ENCODE data around the gene EEA1. TPM values are rescaled to one million over a fixed set of nuclear protein-coding genes. Genes with fewer than 3 reads are reported as not detected.

The EEA1 gene
- total and polyA plus RNA-seq, 2 of the 4 experiments (the other 2 are of a cell fraction), result 4.6 to 12.5 TPM

DNA sequence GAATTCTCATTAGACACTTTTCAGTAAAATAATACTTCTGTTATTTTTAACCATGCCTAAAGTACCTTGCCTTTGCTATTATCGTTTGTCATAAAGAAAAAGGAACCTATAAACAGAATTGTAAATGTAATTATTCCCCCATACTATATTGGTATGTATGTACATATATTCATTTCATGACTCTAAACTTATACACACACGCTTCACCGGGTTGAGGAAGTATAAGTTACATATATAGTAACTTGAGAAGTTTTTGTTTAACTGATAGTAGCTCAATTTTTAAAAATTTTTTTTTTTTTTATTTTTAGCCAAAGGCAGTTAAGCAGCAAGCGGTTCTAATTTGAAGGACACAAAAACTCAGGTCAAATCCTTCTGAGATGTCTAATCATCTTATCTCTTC is 118.7 kb downstream of the EEA1 start:
- Histone ChIP-seq H4K20me1 (ENCODE audit: insufficient read depth, low read length) (no peaks in the 10 kb centered on the region), H3K79me1 (ENCODE audit: low read depth in 1 of 2, low read length in 2 of 2) (peaks cover 0 to 2% of the 10 kb centered on the region in 2 experiments; a peak in 2 of 4 replicates), H4K91ac (ENCODE audit: insufficient read depth, low read depth, low read length) (no peak overlapping the region), H3K9me3 (ENCODE audit: control insufficient read depth, insufficient read depth, low read length) (no peaks in the 10 kb centered on the region), H4K8ac (ENCODE audit: low read depth in 2 of 2, low read length in 2 of 2) (no peak overlapping the region), H3K56ac (ENCODE audit: extremely low read depth, insufficient read depth, low read length) (no peak overlapping the region), H3K27me3 (ENCODE audit: control insufficient read depth, insufficient read depth, low read length) (no peaks in the 10 kb centered on the region), H3K9ac (ENCODE audit: low read depth, low read length) (no peak overlapping the region), H3K4me3 (ENCODE audit: insufficient read depth, low read depth, low read length) (no peak overlapping the region), H2BK120ac (ENCODE audit: low read depth, low read length) (no peak overlapping the region), H2BK20ac (ENCODE audit: low read depth, low read length) (no peak overlapping the region), H3K23ac (ENCODE audit: low read depth, low read length) (no peak overlapping the region), H3K14ac (replicated peaks; ENCODE audit: low read depth, low read length) (no peak overlapping the region), H3K27ac (ENCODE audit: insufficient read depth, low read length) (no peak overlapping the region), H3K4me2 (ENCODE audit: low read depth, low read length) (no peak overlapping the region), H4K5ac (ENCODE audit: low read depth, low read length) (no peak overlapping the region), H3K4ac (ENCODE audit: low read depth, low read length) (no peak overlapping the region), H3K4me1 (ENCODE audit: control insufficient read depth, insufficient read depth, low read length) (no peaks in the 10 kb centered on the region), H3K36me3 (ENCODE audit: control insufficient read depth, insufficient read depth, low read length) (peaks cover 11% of the 10 kb centered on the region), H2AK9ac (replicated peaks; ENCODE audit: low read depth, low read length, poor library complexity) (no peak overlapping the region), H2BK15ac (ENCODE audit: low read depth, low read length) (no peak overlapping the region), H3K18ac (ENCODE audit: low read depth, low read length) (no peak overlapping the region), H2AK5ac (ENCODE audit: low read depth, low read length) (no peak overlapping the region), H3K9me1 (ENCODE audit: insufficient read depth, low read length) (no peaks in the 10 kb centered on the region; the same call in 1 of the 2 replicates), H2BK5ac (ENCODE audit: low read depth, low read length, poor library complexity, severe bottlenecking) (no peak overlapping the region), H2AFZ (replicated peaks; ENCODE audit: low read length, poor library complexity) (no peak overlapping the region)
- dilution Hi-C loops (cut with HindIII; ENCODE audit: low sequenced_read_pairs, unreplicated experiment), result no loop called here
- ChIA-PET CTCF (no interaction called here), POLR2A (ENCODE audit: unreplicated experiment) (interaction anchor here (0.6 kb wide), 1 partner anchor 24 kb away, joined by 4 read pairs; no protein-coding TSS in a partner anchor)
- DNase-seq (no peak), ATAC-seq (ENCODE audit: low read depth) (no peak)
- no peak for TF ChIP-seq RFX5 (IDR thresholded peaks at IDR 0.05; ENCODE audit: low read depth, low read length)
- TF ChIP-seq NFE2L2 (IDR thresholded peaks at IDR 0.05; ENCODE audit: low read depth, low read length), result no peak
- TF ChIP-seq CEBPB (IDR thresholded peaks at IDR 0.05; ENCODE audit: low read depth, low read length), result no peak
- no peak for TF ChIP-seq POLR2A (IDR thresholded peaks at IDR 0.05; ENCODE audit: low read depth, low read length)
- TF ChIP-seq MXI1 (IDR thresholded peaks at IDR 0.05; ENCODE audit: borderline replicate concordance, low read depth, low read length), result no peak
- TF ChIP-seq MAZ (IDR thresholded peaks at IDR 0.05; ENCODE audit: borderline replicate concordance, low read depth, low read length), result no peak
- TF ChIP-seq FOS (IDR thresholded peaks at IDR 0.05; ENCODE audit: low read depth, low read length), result no peak
- WGBS, 2 experiments (ENCODE audit: extremely low coverage in 2 of 2, insufficient read length in 1 of 2), result no CpG with 5 or more reads among the region's 4 CpGs
- BruUV-seq (replicated peaks), result no TSS peak
- intact Hi-C loops (cut with micrococcal nuclease), result no loop called here
- in situ Hi-C loops (cut with MboI; ENCODE audit: low sequenced_read_pairs), result no loop called here
